A549 (cell line): Measurements from ENCODE around the gene OXT. TPM values are rescaled to one million over a fixed set of nuclear protein-coding genes. Genes with fewer than 3 reads are reported as not detected.

Experiments
- ATAC-seq, 2 experiments: fragments of 200-7000 bp in 1 of 2; fragments of >200 bp in 1 of 2; cut with Nextera tagmentation in 1 of 2; cut with Tn5 transposase in 1 of 2; 3 replicates each; pipeline versions ENCODE4 v1.8.0 to v1.9.1; 2018 to 2020; ENCODE audit warnings: mild to moderate bottlenecking in 1 of 2, moderate library complexity in 1 of 2
- CTCF ChIA-PET: fragments of 300-600 bp; sonication (Branson Sonifier 250); formaldehyde crosslinking; extraction: SDS; loops from one replicate; lab custom pipeline; 2021; ENCODE audit warnings: antibody characterized with exemption, inconsistent platforms; lab: Yijun Ruan, JAX
- POLR2A ChIA-PET: fragments of 350-600 bp; formaldehyde crosslinking; extraction: SDS; loops from one replicate; lab custom pipeline; 2021; ENCODE audit warnings: antibody characterized with exemption, inconsistent platforms; lab: Yijun Ruan, JAX
- DNase-seq, 2 experiments: peaks; one replicate each; pipeline versions ENCODE4 v3.0.0 to v3.0.0-alpha.2; 2011 to 2016; ENCODE audit warnings: low read depth in 1 of 2, low spot score in 1 of 2
- FAIRE-seq: peaks from 2 replicates; lab custom pipeline; 2011; peaks lifted over from hg19 to GRCh38; lab: Jason Lieb, UNC
- H3K27ac ChIP-seq, 2 experiments: fragments of >200 bp; sonication (Bioruptor Twin); formaldehyde crosslinking; 3 replicates each; pipeline ENCODE4 v1.5.1; 2016 to 2017
- H3K4me1 ChIP-seq: fragments of >200 bp; sonication (Bioruptor Twin); formaldehyde crosslinking; 3 replicates; pipeline ENCODE4 v1.6.1; 2016
- H3K4me2 ChIP-seq: fragments of >200 bp; sonication (Bioruptor Twin); formaldehyde crosslinking; 3 replicates; pipeline ENCODE4 v1.6.1; 2016
- H3K4me3 ChIP-seq: fragments of >200 bp; sonication (Bioruptor Twin); formaldehyde crosslinking; 3 replicates; pipeline ENCODE4 v1.5.1; 2016
- H3K9me3 ChIP-seq: fragments of >200 bp; sonication (Bioruptor Twin); formaldehyde crosslinking; 3 replicates; pipeline ENCODE4 v1.6.1; 2016
- BHLHE40 ChIP-seq: IDR thresholded peaks from 2 replicates; pipeline ENCODE4 v1.6.1; 2012; ENCODE audit warnings: low read depth, low read length, inconsistent platforms
- CHD4 ChIP-seq: fragments of 200-600 bp; sonication (generic); IDR thresholded peaks from 2 replicates; pipeline ENCODE4 v1.6.1; 2016; ENCODE audit warnings: antibody characterized with exemption, mild to moderate bottlenecking, borderline replicate concordance
- EHF ChIP-seq: fragments of 250-450 bp; sonication (Bioruptor Pico); IDR thresholded peaks from 2 replicates; pipeline ENCODE4 v1.5.0; 2020; ENCODE audit warnings: mild to moderate bottlenecking
- EHMT2 ChIP-seq: fragments of 200-600 bp; sonication (generic); IDR thresholded peaks from 2 replicates; pipeline ENCODE4 v1.6.1; 2016; ENCODE audit warnings: antibody characterized with exemption, low read depth, mild to moderate bottlenecking, moderate library complexity
- EP300 ChIP-seq, 2 experiments: fragments of >200 bp; sonication (Bioruptor Twin); formaldehyde crosslinking; IDR thresholded peaks; 2 replicates in 1 of 2; 3 replicates in 1 of 2; pipeline ENCODE4 v1.6.1; 2016 to 2017
- FOSB ChIP-seq: fragments of 250-450 bp; sonication (Bioruptor Pico); IDR thresholded peaks from 2 replicates; pipeline ENCODE4 v1.5.0; 2020; ENCODE audit warnings: mild to moderate bottlenecking, moderate library complexity
- HES2 ChIP-seq: fragments of >200 bp; sonication (Bioruptor Twin); formaldehyde crosslinking; IDR thresholded peaks from 2 replicates; pipeline ENCODE4 v1.6.1; 2016
- HEYL ChIP-seq: fragments of 250-450 bp; sonication (Bioruptor Pico); IDR thresholded peaks from 2 replicates; pipeline ENCODE4 v1.8.0; 2021; ENCODE audit warnings: mild to moderate bottlenecking, moderate library complexity
- HMGXB4 ChIP-seq: fragments of 250-450 bp; sonication (Bioruptor Pico); IDR thresholded peaks from 2 replicates; pipeline ENCODE4 v1.5.0; 2021; ENCODE audit warnings: mild to moderate bottlenecking, moderate library complexity, borderline replicate concordance
- HOXB5 ChIP-seq: fragments of 250-450 bp; sonication (Bioruptor Pico); IDR thresholded peaks from 2 replicates; pipeline ENCODE4 v1.5.0; 2020; ENCODE audit warnings: mild to moderate bottlenecking, moderate library complexity
- MYC ChIP-seq: IDR thresholded peaks from 2 replicates; pipeline ENCODE4 v1.6.1; 2012; ENCODE audit warnings: mild to moderate bottlenecking, inconsistent platforms, low read length, improper control_type of control experiment, borderline replicate concordance
- NPAS2 ChIP-seq: fragments of 250-450 bp; sonication (Bioruptor Pico); IDR thresholded peaks from 2 replicates; pipeline ENCODE4 v1.8.0; 2022; ENCODE audit warnings: mild to moderate bottlenecking, moderate library complexity, borderline replicate concordance
- PBX3 ChIP-seq: IDR thresholded peaks from 2 replicates; pipeline ENCODE4 v1.6.1; 2012
- REST ChIP-seq: fragments of 200-600 bp; sonication (generic); IDR thresholded peaks from 2 replicates; pipeline ENCODE4 v1.6.1; 2016; ENCODE audit warnings: antibody characterized with exemption, mild to moderate bottlenecking, moderate library complexity
- TFCP2L1 ChIP-seq: fragments of 250-450 bp; sonication (Bioruptor Pico); IDR thresholded peaks from 2 replicates; pipeline ENCODE4 v1.5.0; 2021; ENCODE audit warnings: mild to moderate bottlenecking
- WGBS: methylation state at CpG from one replicate; pipeline ENCODE4 v1.1.6; 2017; ENCODE audit errors: missing lambda C conversion rate; 5-methylcytosine and 5-hydroxymethylcytosine counted together
- polyA plus RNA-seq, 4 experiments: library from polyadenylated mRNA; depleted of rRNA in 3 of 4; stranded (reverse); fragments of >200 nt; fragmentation: RNase III in 1 of 4; extraction: RNeasy Plus Mini Kit Qiagen cat#74134 plus additional on column Dnase treatment in 1 of 4; gene quantifications; 2 replicates in 3 of 4; 3 replicates in 1 of 4; pipeline ENCODE4 v1.2.3, GENCODE V29; 2011 to 2017
- TF ChIP-seq, protein P1 (sequence below): fragments of 250-450 bp; sonication (Bioruptor Pico); IDR thresholded peaks from 2 replicates; pipeline ENCODE4 v1.5.0; 2020; ENCODE audit warnings: low read depth, mild to moderate bottlenecking, moderate library complexity
- TF ChIP-seq, protein P2 (sequence below): fragments of >200 bp; sonication (Bioruptor Twin); formaldehyde crosslinking; IDR thresholded peaks from 3 replicates; pipeline ENCODE4 v1.5.1; 2016
- TF ChIP-seq, protein P3 (sequence below): IDR thresholded peaks from 2 replicates; pipeline ENCODE4 v1.6.1; 2012; ENCODE audit warnings: low read depth, borderline replicate concordance

OXT gene
- polyA plus RNA-seq, 2 of the 4 experiments (the other 2 are of a cell fraction): not detected

DNA sequence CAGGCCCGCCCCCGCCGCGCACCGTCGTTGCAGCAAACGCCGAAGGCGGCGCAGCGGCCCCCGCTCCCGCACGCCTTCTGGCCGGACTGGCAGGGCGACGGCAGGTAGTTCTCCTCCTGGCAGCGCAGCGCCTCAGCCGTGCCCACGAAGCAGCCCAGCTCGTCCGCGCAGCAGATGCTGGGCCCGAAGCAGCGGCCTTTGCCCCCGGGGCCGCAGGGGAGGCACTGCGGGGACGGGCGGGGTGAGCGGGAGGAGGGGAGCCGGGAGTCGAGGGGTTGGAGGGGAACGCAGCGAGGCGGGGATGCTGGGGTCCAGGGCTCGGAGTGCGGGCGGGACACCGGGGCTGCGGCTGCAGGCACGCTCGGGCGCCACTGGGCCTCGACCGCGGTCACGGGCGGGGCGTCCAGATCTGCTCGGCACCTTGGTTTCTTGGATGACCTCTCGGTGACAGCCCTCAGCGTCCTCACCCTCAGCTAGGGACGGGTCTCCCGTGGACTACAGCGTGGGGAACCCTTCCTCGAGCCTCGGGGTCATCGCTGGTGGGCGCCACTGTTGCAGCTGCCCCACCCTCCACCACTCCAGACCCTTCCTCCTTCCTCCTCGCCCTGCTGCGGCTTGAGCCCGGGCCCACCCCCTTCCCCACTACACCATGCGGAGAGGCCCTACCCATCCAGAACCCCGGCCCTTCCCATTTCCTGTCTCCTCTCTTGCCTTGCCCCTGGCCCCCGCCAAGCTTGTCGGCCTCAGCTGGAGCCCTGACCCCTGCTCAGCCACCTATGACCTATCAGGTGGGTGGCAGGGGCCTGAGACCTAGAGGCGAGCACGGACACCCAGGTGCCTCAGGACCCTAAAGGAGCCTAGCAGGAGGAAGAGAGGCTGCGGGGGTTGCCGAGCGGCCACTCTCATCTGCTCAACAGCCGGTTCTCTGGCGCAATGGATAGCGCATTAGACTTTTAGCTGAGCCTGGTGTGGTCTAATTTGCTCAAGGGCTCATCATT, 11.8 kb downstream of the OXT start:
- ChIA-PET CTCF (interaction anchor here (1.4 to 2.3 kb wide), 2 partner anchors 30 kb away, joined by 3 to 10 read pairs; no protein-coding TSS in a partner anchor), POLR2A (no interaction called here)
- Histone ChIP-seq H3K27ac (peak overlapping the region in 1 of 2 experiments; percentile 67; a peak in 3 of 6 replicates), H3K4me1 (peaks cover 19% of the 10 kb centered on the region), H3K4me2 (peak overlapping the region; percentile 67), H3K4me3 (peak overlapping the region; percentile 34), H3K9me3 (no peaks in the 10 kb centered on the region)
- TF ChIP-seq EHMT2 (no peak), EHF (no peak), FOSB (no peak), TFCP2L1 (CRISPR knock-in tag) (no peak), BHLHE40 (no peak)
- ATAC-seq (no peak; a peak in 1 of 6 replicates), FAIRE-seq (no peak), DNase-seq (no peak)
- WGBS: 86% methylated on average over 40 of the region's 76 CpGs

- Histone ChIP-seq H3K9me3 (no peaks in the 10 kb centered on the region), H3K4me1 (peaks cover 19% of the 10 kb centered on the region), H3K4me2 (no peak within 1 kb of the TSS), H3K27ac (no peak within 1 kb of the TSS), H3K4me3 (no peak within 1 kb of the TSS)
- DNase-seq (no peak), ATAC-seq (no peak), FAIRE-seq (no peak)
- TF ChIP-seq, protein P1, sequence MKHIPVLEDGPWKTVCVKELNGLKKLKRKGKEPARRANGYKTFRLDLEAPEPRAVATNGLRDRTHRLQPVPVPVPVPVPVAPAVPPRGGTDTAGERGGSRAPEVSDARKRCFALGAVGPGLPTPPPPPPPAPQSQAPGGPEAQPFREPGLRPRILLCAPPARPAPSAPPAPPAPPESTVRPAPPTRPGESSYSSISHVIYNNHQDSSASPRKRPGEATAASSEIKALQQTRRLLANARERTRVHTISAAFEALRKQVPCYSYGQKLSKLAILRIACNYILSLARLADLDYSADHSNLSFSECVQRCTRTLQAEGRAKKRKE (CRISPR knock-in tag): no peak
- TF ChIP-seq NPAS2 (CRISPR knock-in tag): no peak
- no peak for TF ChIP-seq EP300 (IDR thresholded peaks at IDR 0.05)
- TF ChIP-seq PBX3: no peak
- ChIA-PET POLR2A (no interaction called here), CTCF (interaction anchor here (1.0 to 2.3 kb wide), 4 partner anchors 19 to 31 kb away, joined by 3 to 12 read pairs (median 6); no protein-coding TSS in a partner anchor)
- 91% methylated on average over 20 of the region's 28 CpGs for WGBS
Measured at GRCh38 chr20:3084283-3084985, 13.0 kb downstream of the OXT start, which contains the start of gene AVP. Gene AVP (minus strand): TSS chr20:3084724. CDS start chr20:3084674, 50 bp downstream.

GRCh38 chr20:3084986-3085360, 13.6 kb downstream of the OXT start:
- DNase-seq: no peak
- CTCF ChIA-PET: interaction anchor here (1.0 to 4.1 kb wide), 3 partner anchors 19 to 32 kb away, joined by 3 to 12 read pairs (median 12); no protein-coding TSS in a partner anchor
- TF ChIP-seq BHLHE40 (no peak), CHD4 (no peak), EHMT2 (no peak), HES2 (no peak), MYC (no peak), HMGXB4 (no peak), HEYL (CRISPR knock-in tag) (no peak), REST (no peak), HOXB5 (CRISPR knock-in tag) (no peak)
- TF ChIP-seq, protein P2, sequence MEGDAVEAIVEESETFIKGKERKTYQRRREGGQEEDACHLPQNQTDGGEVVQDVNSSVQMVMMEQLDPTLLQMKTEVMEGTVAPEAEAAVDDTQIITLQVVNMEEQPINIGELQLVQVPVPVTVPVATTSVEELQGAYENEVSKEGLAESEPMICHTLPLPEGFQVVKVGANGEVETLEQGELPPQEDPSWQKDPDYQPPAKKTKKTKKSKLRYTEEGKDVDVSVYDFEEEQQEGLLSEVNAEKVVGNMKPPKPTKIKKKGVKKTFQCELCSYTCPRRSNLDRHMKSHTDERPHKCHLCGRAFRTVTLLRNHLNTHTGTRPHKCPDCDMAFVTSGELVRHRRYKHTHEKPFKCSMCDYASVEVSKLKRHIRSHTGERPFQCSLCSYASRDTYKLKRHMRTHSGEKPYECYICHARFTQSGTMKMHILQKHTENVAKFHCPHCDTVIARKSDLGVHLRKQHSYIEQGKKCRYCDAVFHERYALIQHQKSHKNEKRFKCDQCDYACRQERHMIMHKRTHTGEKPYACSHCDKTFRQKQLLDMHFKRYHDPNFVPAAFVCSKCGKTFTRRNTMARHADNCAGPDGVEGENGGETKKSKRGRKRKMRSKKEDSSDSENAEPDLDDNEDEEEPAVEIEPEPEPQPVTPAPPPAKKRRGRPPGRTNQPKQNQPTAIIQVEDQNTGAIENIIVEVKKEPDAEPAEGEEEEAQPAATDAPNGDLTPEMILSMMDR: no peak
- TF ChIP-seq, protein P3, sequence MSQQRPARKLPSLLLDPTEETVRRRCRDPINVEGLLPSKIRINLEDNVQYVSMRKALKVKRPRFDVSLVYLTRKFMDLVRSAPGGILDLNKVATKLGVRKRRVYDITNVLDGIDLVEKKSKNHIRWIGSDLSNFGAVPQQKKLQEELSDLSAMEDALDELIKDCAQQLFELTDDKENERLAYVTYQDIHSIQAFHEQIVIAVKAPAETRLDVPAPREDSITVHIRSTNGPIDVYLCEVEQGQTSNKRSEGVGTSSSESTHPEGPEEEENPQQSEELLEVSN: no peak
- no peak for FAIRE-seq
- POLR2A ChIA-PET: no interaction called here
- Histone ChIP-seq H3K9me3 (no peaks in the 10 kb centered on the region), H3K4me3 (no peak overlapping the region), H3K4me2 (no peak overlapping the region), H3K4me1 (peaks cover 19% of the 10 kb centered on the region), H3K27ac (no peak overlapping the region)
- 91% methylated on average over 7 of the region's 7 CpGs for WGBS
- ATAC-seq: no peak
